Ascending aorta (tissue), 2 donors: ENCODE measurements around the gene TEF. TPM values are rescaled to one million over a fixed set of nuclear protein-coding genes. Genes with fewer than 3 reads are reported as not detected.
A peak's percentile ranks its signal among the peaks of the same experiment; 100 is the strongest.
"Not testable (repeated sequence)": the region's sequence is repeated elsewhere in the genome, so short reads cannot be mapped to it uniquely, and the experiment has no call there.

Source experiments
- DNase-seq, 2 donors: peaks; one replicate each; pipeline ENCODE4 v3.0.0-alpha.2; 2019; ENCODE audit warnings: low spot score in 2 of 2
- H3K27ac ChIP-seq, 2 donors: fragments of 200-600 bp; sonication (generic); one replicate each; pipeline ENCODE4 v1.5.1; 2016 to 2017; ENCODE audit warnings: mild to moderate bottlenecking in 1 of 2
- H3K27me3 ChIP-seq: fragments of 200-600 bp; sonication (generic); one replicate; pipeline ENCODE4 v1.5.1; 2017
- H3K36me3 ChIP-seq, 2 donors: fragments of 200-600 bp; sonication (generic); one replicate each; pipeline ENCODE4 v1.5.1; 2016
- H3K4me1 ChIP-seq, 2 donors: fragments of 200-600 bp; sonication (generic); one replicate each; pipeline ENCODE4 v1.5.1; 2016 to 2017; ENCODE audit warnings: mild to moderate bottlenecking in 1 of 2
- H3K4me3 ChIP-seq, 2 donors: fragments of 200-600 bp; sonication (generic); one replicate each; pipeline ENCODE4 v1.5.1; 2016 to 2017; ENCODE audit warnings: mild to moderate bottlenecking in 1 of 2
- H3K9me3 ChIP-seq, 2 donors: fragments of 200-600 bp; sonication (generic); one replicate each; pipeline ENCODE4 v1.5.1; 2016
- intact Hi-C: fragments of 100-400 bp; cut with DNase I; formaldehyde crosslinking; loops from one replicate; pipeline ENCODE4 v1.15.1; 2023
- total RNA-seq: library from RNA; depleted of rRNA; stranded (reverse); fragments of >200 nt; gene quantifications from one replicate; pipeline ENCODE4 v1.1.0, GENCODE V29; 2016
- TF ChIP-seq, protein P1 (sequence below), 3 experiments: fragments of 200-600 bp in 2 of 3; fragments of 450-650 bp in 1 of 3; sonication (generic) in 2 of 3; IDR thresholded peaks; one replicate each; pipeline ENCODE4 v1.5.1; 2016 to 2019; ENCODE audit warnings: antibody characterized with exemption in 3 of 3, mild to moderate bottlenecking in 1 of 3, moderate library complexity in 1 of 3

Gene TEF
- total RNA-seq, 1 donor from 2014 or later = 20.2 TPM

DNA sequence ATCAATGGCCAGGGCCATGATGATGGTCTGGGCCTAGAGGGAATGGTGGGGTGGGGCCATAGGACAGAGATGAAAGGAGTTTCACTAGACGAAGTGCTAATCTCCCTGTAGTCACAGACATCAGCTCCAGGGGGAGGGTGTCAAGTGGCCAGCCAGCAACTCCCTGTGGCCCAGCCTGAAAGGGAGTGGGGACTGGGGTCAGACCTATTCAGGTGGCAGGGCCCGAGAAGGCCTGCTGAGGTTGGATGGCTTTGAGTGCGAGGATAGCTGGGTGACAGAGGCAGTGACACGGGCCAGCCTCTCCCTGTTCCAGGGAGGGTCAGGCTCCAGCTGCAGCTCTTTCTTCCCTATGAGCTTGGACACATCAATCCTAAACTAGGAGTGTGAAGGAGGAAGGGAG is 53.8 kb downstream of the TEF start:
- intact Hi-C loops = no loop called here
- DNase-seq = no peak
- no peak overlapping the region for H3K4me3 ChIP-seq
- TF ChIP-seq, protein P1, sequence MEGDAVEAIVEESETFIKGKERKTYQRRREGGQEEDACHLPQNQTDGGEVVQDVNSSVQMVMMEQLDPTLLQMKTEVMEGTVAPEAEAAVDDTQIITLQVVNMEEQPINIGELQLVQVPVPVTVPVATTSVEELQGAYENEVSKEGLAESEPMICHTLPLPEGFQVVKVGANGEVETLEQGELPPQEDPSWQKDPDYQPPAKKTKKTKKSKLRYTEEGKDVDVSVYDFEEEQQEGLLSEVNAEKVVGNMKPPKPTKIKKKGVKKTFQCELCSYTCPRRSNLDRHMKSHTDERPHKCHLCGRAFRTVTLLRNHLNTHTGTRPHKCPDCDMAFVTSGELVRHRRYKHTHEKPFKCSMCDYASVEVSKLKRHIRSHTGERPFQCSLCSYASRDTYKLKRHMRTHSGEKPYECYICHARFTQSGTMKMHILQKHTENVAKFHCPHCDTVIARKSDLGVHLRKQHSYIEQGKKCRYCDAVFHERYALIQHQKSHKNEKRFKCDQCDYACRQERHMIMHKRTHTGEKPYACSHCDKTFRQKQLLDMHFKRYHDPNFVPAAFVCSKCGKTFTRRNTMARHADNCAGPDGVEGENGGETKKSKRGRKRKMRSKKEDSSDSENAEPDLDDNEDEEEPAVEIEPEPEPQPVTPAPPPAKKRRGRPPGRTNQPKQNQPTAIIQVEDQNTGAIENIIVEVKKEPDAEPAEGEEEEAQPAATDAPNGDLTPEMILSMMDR (IDR thresholded peaks at IDR 0.05) = no peak
- H3K36me3 ChIP-seq = peaks cover 62 to 72% of the 10 kb centered on the region in 2 donors
- H3K9me3 ChIP-seq = no peaks in the 10 kb centered on the region
- H3K27me3 ChIP-seq = no peaks in the 10 kb centered on the region
- H3K27ac ChIP-seq = peak overlapping the region; percentile 19 to 34
- peaks cover 8 to 26% of the 10 kb centered on the region in 2 donors for H3K4me1 ChIP-seq

DNA sequence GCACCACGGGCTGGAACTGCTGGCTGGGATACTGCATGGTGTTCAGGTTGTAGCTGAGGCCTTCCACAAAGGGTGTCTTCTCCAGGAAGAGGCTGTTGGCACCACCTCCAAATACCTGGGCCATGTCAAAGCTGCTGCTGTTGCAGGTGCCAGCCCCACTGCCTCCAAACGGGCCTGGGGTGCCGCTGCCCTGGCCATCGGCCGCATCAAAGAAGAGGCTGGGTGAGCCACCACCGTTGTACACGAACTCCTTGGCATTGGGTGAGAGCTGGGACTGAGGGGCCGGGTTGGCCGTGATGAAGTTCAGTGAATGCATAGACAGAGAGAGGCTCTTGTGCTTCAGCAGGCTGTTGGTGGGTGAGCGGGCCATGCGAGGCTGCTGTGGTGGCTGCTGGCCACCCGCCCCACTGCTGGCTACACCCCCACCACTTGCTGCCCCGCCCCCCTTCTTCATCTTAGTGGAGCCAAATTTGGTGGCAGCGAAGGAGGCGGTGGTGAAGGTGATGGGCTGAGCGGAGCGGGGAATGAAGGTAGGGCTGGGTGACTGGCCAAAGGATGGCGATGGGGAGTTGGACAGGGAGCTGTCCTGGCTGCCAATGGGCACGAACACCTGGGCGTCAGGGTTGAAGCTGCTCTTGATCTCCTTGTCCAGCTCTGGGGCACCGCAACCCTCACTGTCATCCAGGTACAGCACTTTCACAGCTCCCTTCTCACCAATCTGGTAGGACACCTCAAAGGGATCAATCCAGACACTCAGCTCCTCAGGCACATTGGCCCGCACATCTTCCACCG is 54.8 kb downstream of the TEF start:
- H3K36me3 ChIP-seq = peaks cover 61 to 72% of the 10 kb centered on the region in 2 donors
- no peaks in the 10 kb centered on the region for H3K9me3 ChIP-seq
- DNase-seq = no peak
- H3K4me1 ChIP-seq = peaks cover 8 to 26% of the 10 kb centered on the region in 2 donors
- no peak overlapping the region for H3K4me3 ChIP-seq
- TF ChIP-seq, protein P1 (IDR thresholded peaks at IDR 0.05) = no peak
- H3K27me3 ChIP-seq = no peaks in the 10 kb centered on the region
- H3K27ac ChIP-seq = peak overlapping the region in 1 of 2 donors; percentile 34
- intact Hi-C loops = no loop called here

DNA sequence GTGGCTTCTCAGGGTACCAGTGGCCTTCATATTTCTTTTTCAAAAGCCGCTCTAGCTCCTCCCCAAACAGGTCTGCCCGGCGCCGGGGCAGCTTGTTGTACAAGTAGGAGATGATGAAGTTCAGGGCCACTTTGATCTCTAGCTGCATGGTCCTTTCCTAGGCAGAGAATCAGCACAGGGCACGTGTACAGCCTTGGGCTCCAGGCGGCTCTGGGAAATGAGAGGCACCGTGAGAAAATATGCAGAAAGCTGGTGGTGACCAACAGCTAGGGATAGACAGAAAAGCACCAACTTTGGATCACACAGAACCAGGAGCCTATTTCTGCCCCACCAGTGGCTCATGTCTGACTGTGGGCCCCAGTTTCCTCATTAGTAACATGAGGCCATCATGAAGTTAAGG is 55.5 kb downstream of the TEF start:
- H3K4me1 ChIP-seq = peaks cover 8 to 27% of the 10 kb centered on the region in 2 donors
- no peak overlapping the region for H3K4me3 ChIP-seq
- TF ChIP-seq, protein P1 (IDR thresholded peaks at IDR 0.05) = no peak
- no peaks in the 10 kb centered on the region for H3K9me3 ChIP-seq
- intact Hi-C loops = no loop called here
- DNase-seq = no peak
- H3K36me3 ChIP-seq = peaks cover 56 to 66% of the 10 kb centered on the region in 2 donors
- peak overlapping the region in 1 of 2 donors; percentile 14 for H3K27ac ChIP-seq
- no peaks in the 10 kb centered on the region for H3K27me3 ChIP-seq

DNA sequence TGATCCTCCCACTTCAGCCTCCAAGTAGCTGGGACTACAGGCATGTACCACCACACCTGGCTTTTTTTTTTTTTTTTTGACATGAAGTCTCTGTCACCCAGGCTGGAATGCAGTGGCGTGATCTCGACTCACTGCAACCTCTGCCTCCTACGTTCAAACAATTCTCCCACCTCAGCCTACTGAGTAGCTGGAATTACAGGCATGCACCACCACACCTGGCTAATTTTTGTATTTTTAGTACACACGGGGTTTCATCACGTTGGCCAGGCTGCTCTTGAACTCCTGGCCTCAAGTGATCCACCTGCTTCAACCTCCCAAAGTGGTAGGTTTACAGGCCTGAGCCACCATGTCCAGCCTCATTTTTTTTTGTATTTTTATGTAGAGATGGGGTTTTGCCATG is 58.8 kb downstream of the TEF start:
- Histone ChIP-seq H3K36me3 (peaks cover 40 to 48% of the 10 kb centered on the region in 2 donors), H3K4me1 (peaks cover 15 to 29% of the 10 kb centered on the region in 2 donors)
- H3K27me3 ChIP-seq, H3K4me3 ChIP-seq, H3K27ac ChIP-seq, intact Hi-C loops, DNase-seq, H3K9me3 ChIP-seq: not testable (repeated sequence)

DNA sequence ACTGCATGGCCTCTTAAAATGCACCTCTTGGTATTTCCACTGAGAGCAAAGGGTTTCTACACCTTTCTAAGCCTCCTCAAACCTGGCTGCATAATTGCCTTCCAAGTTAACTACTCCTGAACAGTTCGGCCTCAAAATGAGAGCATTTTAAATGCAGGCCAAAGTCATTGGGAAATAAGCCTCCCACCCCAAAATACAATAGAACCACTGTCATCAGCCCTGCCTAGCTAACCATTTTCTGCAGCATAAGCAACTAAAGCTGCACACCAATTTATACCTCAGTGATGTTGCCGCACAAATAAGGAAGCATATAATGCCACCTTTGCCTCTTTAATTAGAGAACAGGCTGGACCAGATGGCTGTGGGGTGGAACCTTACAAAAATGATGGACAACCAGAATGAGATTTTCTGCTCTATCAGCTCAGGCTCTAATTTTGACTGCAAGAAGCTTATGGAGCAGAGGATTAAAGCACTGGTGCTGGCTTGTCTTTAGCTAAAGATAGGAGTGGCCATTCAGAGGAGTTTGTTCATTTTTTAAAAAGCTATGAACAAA is 60.6 kb downstream of the TEF start:
- Histone ChIP-seq H3K9me3 (no peaks in the 10 kb centered on the region), H3K27me3 (no peaks in the 10 kb centered on the region), H3K4me3 (peak overlapping the region in 1 of 2 donors; percentile 35), H3K36me3 (peaks cover 23 to 30% of the 10 kb centered on the region in 2 donors), H3K27ac (no peak overlapping the region), H3K4me1 (peaks cover 19 to 25% of the 10 kb centered on the region in 2 donors)
- DNase-seq = no peak
- TF ChIP-seq, protein P1 (IDR thresholded peaks at IDR 0.05) = no peak
- intact Hi-C loops = no loop called here
